GM23338 (cell line): ENCODE data around the gene LCNL1. TPM values are rescaled to one million over a fixed set of nuclear protein-coding genes. Genes with fewer than 3 reads are reported as not detected.

Experiments used
- ATAC-seq: fragments of 200-7000 bp; cut with Tn5 transposase; 3 replicates; pipeline ENCODE4 v1.9.1; 2020
- DNase-seq: peaks from one replicate; pipeline ENCODE4 v3.0.0-alpha.2; 2015; ENCODE audit warnings: low spot score
- H2AFZ ChIP-seq: fragments of 200-600 bp; sonication (generic); 2 replicates; pipeline ENCODE4 v1.8.0; 2016; ENCODE audit warnings: antibody characterized with exemption, mild to moderate bottlenecking, moderate library complexity
- H3F3A ChIP-seq: fragments of 200-600 bp; sonication (generic); replicated peaks from 2 replicates; pipeline ENCODE4 v1.8.0; 2017; ENCODE audit warnings: antibody characterized with exemption, mixed run types, low read depth
- H3K27ac ChIP-seq: fragments of 200-600 bp; sonication (generic); 2 replicates; pipeline ENCODE4 v1.6.1; 2016; ENCODE audit warnings: low read depth
- H3K27me3 ChIP-seq: fragments of 200-600 bp; sonication (generic); 2 replicates; pipeline ENCODE4 v1.8.0; 2016; ENCODE audit warnings: mild to moderate bottlenecking, mixed run types, moderate library complexity; ENCODE audit not compliant: insufficient read depth
- H3K36me3 ChIP-seq: fragments of 200-600 bp; sonication (generic); 2 replicates; pipeline ENCODE4 v1.8.0; 2016; ENCODE audit warnings: mild to moderate bottlenecking; ENCODE audit not compliant: insufficient read depth
- H3K4me1 ChIP-seq: fragments of 200-600 bp; sonication (generic); 2 replicates; pipeline ENCODE4 v1.8.0; 2016; ENCODE audit warnings: mild to moderate bottlenecking, moderate library complexity; ENCODE audit not compliant: insufficient read depth
- H3K4me2 ChIP-seq: fragments of 200-600 bp; sonication (generic); 2 replicates; pipeline ENCODE4 v1.7.1; 2017; ENCODE audit warnings: mixed run types
- H3K4me3 ChIP-seq: fragments of 200-600 bp; sonication (generic); 2 replicates; pipeline ENCODE4 v1.6.1; 2016; ENCODE audit warnings: mixed run types
- H3K79me2 ChIP-seq: fragments of 200-600 bp; sonication (generic); replicated peaks from 2 replicates; pipeline ENCODE4 v1.8.0; 2017; ENCODE audit warnings: mild to moderate bottlenecking; ENCODE audit not compliant: insufficient read depth
- H3K9me2 ChIP-seq: fragments of 200-600 bp; sonication (generic); 2 replicates; pipeline ENCODE4 v1.8.0; 2017; ENCODE audit not compliant: insufficient read depth
- H4K20me1 ChIP-seq: fragments of 200-600 bp; sonication (generic); replicated peaks from 2 replicates; pipeline ENCODE4 v1.8.0; 2017; ENCODE audit warnings: mild to moderate bottlenecking; ENCODE audit not compliant: insufficient read depth
- H3K27ac Mint-ChIP-seq: 2 replicates; pipeline ENCODE4 v1.8.0; 2020; ENCODE audit warnings: inconsistent platforms, mild to moderate bottlenecking, moderate library complexity, mixed read lengths
- H3K27me3 Mint-ChIP-seq: 3 replicates; pipeline ENCODE4 v1.8.0; 2022; ENCODE audit warnings: low read depth, mild to moderate bottlenecking, moderate library complexity, mixed read lengths, inconsistent platforms; ENCODE audit not compliant: insufficient read depth, poor library complexity
- H3K36me3 Mint-ChIP-seq: 3 replicates; pipeline ENCODE4 v1.8.0; 2021; ENCODE audit warnings: low read depth, mild to moderate bottlenecking, inconsistent platforms, moderate library complexity, mixed read lengths
- H3K4me1 Mint-ChIP-seq: 3 replicates; pipeline ENCODE4 v1.8.0; 2020; ENCODE audit warnings: mild to moderate bottlenecking, inconsistent platforms, mixed read lengths
- H3K4me3 Mint-ChIP-seq: 3 replicates; pipeline ENCODE4 v1.8.0; 2021; ENCODE audit warnings: moderate library complexity, mild to moderate bottlenecking, inconsistent platforms, mixed read lengths
- H3K9me3 Mint-ChIP-seq: 3 replicates; pipeline ENCODE4 v1.8.0; 2020; ENCODE audit warnings: moderate library complexity, mild to moderate bottlenecking, inconsistent platforms, mixed read lengths
- CREB1 ChIP-seq: fragments of 250-450 bp; sonication (Bioruptor Pico); IDR thresholded peaks from 2 replicates; pipeline ENCODE4 v1.5.0; 2020; ENCODE audit warnings: low read depth, mild to moderate bottlenecking, moderate library complexity
- EZH2 ChIP-seq: fragments of 200-600 bp; sonication (generic); IDR thresholded peaks from one replicate; pipeline ENCODE4 v1.8.0; 2017; ENCODE audit warnings: antibody characterized with exemption, mild to moderate bottlenecking, low read depth; ENCODE audit not compliant: unreplicated experiment
- EZH2phosphoT487 ChIP-seq: fragments of 200-600 bp; sonication (generic); IDR thresholded peaks from one replicate; pipeline ENCODE4 v1.8.1; 2018; ENCODE audit warnings: antibody characterized with exemption; ENCODE audit not compliant: unreplicated experiment
- JUNB ChIP-seq: IDR thresholded peaks from one replicate; pipeline ENCODE4 v1.6.1; 2016; ENCODE audit warnings: antibody characterized with exemption; ENCODE audit not compliant: unreplicated experiment
- NANOG ChIP-seq: IDR thresholded peaks from 2 replicates; pipeline ENCODE4 v1.6.1; 2016; ENCODE audit warnings: antibody characterized with exemption, borderline replicate concordance
- POLR2AphosphoS5 ChIP-seq: IDR thresholded peaks from 2 replicates; pipeline ENCODE4 v1.6.1; 2016; ENCODE audit warnings: antibody characterized with exemption, low read depth
- STAT1 ChIP-seq: IDR thresholded peaks from one replicate; pipeline ENCODE4 v1.6.1; 2016; ENCODE audit warnings: antibody characterized with exemption; ENCODE audit not compliant: unreplicated experiment
- ZNF114 ChIP-seq: fragments of 250-450 bp; sonication (Bioruptor Pico); IDR thresholded peaks from 2 replicates; pipeline ENCODE4 v1.5.0; 2020; ENCODE audit warnings: mild to moderate bottlenecking, moderate library complexity
- ZNF331 ChIP-seq: fragments of 250-450 bp; sonication (Bioruptor Pico); IDR thresholded peaks from 2 replicates; pipeline ENCODE4 v1.5.0; 2020; ENCODE audit warnings: low read depth, mild to moderate bottlenecking, moderate library complexity
- polyA plus RNA-seq: library from polyadenylated mRNA; unstranded; fragments of >200 nt; fragmentation: Nextera tagmentation; extraction: Ambion mirVana; gene quantifications from 2 replicates; pipeline ENCODE4 v1.2.1, GENCODE V29; 2016
- total RNA-seq: library from RNA; depleted of rRNA; stranded (reverse); fragments of >200 nt; shearing (Covaris generic); gene quantifications from 2 replicates; pipeline ENCODE4 v1.2.3, GENCODE V29; 2014
- TF ChIP-seq, protein P1 (sequence below), 2 experiments: fragments of 200-600 bp in 1 of 2; sonication (generic) in 1 of 2; conservative IDR thresholded peaks; 2 replicates each; pipeline versions ENCODE4 v1.5.1 to v1.6.1; 2016 to 2017; ENCODE audit warnings: antibody characterized with exemption in 2 of 2, low read depth in 2 of 2, mild to moderate bottlenecking in 2 of 2, moderate library complexity in 1 of 2
- TF ChIP-seq, protein P2 (sequence below): fragments of 250-450 bp; sonication (Bioruptor Pico); IDR thresholded peaks from 2 replicates; pipeline ENCODE4 v1.5.0; 2020; ENCODE audit warnings: mild to moderate bottlenecking, moderate library complexity
- TF ChIP-seq, protein P3 (sequence below): IDR thresholded peaks from one replicate; pipeline ENCODE4 v1.6.1; 2018; ENCODE audit warnings: antibody characterized with exemption; ENCODE audit not compliant: unreplicated experiment
- TF ChIP-seq, protein P4 (sequence below): IDR thresholded peaks from 2 replicates; pipeline ENCODE4 v1.6.1; 2016; ENCODE audit warnings: antibody characterized with exemption

The LCNL1 gene
- total and polyA plus RNA-seq, 2 experiments from 2014 or later = 0.11 TPM; not detected in 1

DNA sequence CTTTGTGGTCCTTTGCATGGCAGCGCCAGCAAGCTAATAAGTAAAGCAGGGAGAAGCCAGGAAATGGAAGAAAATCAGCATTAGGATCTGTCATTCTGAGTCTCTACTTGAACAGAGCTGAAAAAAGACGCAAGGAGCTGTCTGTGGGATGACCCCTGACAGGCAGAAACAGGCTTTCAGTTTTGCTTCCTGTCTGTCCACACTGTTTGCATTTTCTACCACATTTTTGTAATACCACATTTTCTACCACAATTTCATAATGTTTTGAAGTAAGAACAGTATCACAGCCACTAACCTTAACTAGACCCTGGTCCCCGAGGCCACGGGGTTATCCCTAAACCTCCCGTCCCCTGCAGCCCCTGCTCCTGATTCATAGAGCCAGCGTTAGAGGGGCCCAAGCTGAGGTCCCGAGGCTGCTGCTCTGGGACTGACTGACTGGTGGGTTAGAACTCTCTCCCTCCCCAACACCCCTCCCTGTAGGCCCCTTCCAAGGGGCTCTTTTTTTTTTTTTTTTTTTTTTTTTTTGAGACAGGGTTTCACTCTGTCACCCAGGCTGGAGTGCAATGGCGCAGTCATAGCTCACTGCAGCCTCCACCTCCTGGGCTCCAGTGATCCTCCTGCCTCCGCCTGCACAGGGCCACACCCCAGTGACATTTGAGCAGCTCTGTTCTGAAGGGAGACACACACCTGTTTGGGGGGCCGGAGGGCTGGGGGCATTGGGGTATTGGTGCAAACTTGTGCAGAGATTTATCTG is 17.6 kb downstream of the LCNL1 start:
- Mint-ChIP-seq H3K4me1 (peaks cover 3% of the 10 kb centered on the region), H3K27me3 (peaks cover 10% of the 10 kb centered on the region), H3K4me3 (no peak overlapping the region), H3K9me3 (peaks cover 11% of the 10 kb centered on the region), H3K36me3 (peaks cover 6% of the 10 kb centered on the region; the same call in 2 of the 3 replicates), H3K27ac (no peak overlapping the region)
- TF ChIP-seq, protein P1, sequence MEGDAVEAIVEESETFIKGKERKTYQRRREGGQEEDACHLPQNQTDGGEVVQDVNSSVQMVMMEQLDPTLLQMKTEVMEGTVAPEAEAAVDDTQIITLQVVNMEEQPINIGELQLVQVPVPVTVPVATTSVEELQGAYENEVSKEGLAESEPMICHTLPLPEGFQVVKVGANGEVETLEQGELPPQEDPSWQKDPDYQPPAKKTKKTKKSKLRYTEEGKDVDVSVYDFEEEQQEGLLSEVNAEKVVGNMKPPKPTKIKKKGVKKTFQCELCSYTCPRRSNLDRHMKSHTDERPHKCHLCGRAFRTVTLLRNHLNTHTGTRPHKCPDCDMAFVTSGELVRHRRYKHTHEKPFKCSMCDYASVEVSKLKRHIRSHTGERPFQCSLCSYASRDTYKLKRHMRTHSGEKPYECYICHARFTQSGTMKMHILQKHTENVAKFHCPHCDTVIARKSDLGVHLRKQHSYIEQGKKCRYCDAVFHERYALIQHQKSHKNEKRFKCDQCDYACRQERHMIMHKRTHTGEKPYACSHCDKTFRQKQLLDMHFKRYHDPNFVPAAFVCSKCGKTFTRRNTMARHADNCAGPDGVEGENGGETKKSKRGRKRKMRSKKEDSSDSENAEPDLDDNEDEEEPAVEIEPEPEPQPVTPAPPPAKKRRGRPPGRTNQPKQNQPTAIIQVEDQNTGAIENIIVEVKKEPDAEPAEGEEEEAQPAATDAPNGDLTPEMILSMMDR (conservative IDR thresholded peaks at IDR 0.05; ENCODE audit: low read depth in 2 of 2) = no peak
- no peak for TF ChIP-seq ZNF114 (CRISPR knock-in tag)
- TF ChIP-seq, protein P2, sequence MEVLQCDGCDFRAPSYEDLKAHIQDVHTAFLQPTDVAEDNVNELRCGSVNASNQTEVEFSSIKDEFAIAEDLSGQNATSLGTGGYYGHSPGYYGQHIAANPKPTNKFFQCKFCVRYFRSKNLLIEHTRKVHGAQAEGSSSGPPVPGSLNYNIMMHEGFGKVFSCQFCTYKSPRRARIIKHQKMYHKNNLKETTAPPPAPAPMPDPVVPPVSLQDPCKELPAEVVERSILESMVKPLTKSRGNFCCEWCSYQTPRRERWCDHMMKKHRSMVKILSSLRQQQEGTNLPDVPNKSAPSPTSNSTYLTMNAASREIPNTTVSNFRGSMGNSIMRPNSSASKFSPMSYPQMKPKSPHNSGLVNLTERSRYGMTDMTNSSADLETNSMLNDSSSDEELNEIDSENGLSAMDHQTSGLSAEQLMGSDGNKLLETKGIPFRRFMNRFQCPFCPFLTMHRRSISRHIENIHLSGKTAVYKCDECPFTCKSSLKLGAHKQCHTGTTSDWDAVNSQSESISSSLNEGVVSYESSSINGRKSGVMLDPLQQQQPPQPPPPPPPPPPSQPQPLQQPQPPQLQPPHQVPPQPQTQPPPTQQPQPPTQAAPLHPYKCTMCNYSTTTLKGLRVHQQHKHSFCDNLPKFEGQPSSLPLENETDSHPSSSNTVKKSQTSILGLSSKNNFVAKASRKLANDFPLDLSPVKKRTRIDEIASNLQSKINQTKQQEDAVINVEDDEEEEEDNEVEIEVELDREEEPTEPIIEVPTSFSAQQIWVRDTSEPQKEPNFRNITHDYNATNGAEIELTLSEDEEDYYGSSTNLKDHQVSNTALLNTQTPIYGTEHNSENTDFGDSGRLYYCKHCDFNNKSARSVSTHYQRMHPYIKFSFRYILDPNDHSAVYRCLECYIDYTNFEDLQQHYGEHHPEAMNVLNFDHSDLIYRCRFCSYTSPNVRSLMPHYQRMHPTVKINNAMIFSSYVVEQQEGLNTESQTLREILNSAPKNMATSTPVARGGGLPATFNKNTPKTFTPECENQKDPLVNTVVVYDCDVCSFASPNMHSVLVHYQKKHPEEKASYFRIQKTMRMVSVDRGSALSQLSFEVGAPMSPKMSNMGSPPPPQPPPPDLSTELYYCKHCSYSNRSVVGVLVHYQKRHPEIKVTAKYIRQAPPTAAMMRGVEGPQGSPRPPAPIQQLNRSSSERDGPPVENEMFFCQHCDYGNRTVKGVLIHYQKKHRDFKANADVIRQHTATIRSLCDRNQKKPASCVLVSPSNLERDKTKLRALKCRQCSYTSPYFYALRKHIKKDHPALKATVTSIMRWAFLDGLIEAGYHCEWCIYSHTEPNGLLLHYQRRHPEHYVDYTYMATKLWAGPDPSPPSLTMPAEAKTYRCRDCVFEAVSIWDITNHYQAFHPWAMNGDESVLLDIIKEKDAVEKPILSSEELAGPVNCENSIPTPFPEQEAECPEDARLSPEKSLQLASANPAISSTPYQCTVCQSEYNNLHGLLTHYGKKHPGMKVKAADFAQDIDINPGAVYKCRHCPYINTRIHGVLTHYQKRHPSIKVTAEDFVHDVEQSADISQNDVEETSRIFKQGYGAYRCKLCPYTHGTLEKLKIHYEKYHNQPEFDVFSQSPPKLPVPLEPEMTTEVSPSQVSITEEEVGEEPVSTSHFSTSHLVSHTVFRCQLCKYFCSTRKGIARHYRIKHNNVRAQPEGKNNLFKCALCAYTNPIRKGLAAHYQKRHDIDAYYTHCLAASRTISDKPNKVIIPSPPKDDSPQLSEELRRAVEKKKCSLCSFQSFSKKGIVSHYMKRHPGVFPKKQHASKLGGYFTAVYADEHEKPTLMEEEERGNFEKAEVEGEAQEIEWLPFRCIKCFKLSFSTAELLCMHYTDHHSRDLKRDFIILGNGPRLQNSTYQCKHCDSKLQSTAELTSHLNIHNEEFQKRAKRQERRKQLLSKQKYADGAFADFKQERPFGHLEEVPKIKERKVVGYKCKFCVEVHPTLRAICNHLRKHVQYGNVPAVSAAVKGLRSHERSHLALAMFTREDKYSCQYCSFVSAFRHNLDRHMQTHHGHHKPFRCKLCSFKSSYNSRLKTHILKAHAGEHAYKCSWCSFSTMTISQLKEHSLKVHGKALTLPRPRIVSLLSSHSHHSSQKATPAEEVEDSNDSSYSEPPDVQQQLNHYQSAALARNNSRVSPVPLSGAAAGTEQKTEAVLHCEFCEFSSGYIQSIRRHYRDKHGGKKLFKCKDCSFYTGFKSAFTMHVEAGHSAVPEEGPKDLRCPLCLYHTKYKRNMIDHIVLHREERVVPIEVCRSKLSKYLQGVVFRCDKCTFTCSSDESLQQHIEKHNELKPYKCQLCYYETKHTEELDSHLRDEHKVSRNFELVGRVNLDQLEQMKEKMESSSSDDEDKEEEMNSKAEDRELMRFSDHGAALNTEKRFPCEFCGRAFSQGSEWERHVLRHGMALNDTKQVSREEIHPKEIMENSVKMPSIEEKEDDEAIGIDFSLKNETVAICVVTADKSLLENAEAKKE (CRISPR knock-in tag) = no peak
- no peak for TF ChIP-seq NANOG
- TF ChIP-seq CREB1 (CRISPR knock-in tag) = no peak
- no peak for TF ChIP-seq STAT1
- no peak for TF ChIP-seq EZH2phosphoT487
- TF ChIP-seq EZH2 = no peak
- no peak for TF ChIP-seq JUNB
- TF ChIP-seq, protein P3, sequence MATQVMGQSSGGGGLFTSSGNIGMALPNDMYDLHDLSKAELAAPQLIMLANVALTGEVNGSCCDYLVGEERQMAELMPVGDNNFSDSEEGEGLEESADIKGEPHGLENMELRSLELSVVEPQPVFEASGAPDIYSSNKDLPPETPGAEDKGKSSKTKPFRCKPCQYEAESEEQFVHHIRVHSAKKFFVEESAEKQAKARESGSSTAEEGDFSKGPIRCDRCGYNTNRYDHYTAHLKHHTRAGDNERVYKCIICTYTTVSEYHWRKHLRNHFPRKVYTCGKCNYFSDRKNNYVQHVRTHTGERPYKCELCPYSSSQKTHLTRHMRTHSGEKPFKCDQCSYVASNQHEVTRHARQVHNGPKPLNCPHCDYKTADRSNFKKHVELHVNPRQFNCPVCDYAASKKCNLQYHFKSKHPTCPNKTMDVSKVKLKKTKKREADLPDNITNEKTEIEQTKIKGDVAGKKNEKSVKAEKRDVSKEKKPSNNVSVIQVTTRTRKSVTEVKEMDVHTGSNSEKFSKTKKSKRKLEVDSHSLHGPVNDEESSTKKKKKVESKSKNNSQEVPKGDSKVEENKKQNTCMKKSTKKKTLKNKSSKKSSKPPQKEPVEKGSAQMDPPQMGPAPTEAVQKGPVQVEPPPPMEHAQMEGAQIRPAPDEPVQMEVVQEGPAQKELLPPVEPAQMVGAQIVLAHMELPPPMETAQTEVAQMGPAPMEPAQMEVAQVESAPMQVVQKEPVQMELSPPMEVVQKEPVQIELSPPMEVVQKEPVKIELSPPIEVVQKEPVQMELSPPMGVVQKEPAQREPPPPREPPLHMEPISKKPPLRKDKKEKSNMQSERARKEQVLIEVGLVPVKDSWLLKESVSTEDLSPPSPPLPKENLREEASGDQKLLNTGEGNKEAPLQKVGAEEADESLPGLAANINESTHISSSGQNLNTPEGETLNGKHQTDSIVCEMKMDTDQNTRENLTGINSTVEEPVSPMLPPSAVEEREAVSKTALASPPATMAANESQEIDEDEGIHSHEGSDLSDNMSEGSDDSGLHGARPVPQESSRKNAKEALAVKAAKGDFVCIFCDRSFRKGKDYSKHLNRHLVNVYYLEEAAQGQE = no peak
- TF ChIP-seq POLR2AphosphoS5 = no peak
- TF ChIP-seq ZNF331 (CRISPR knock-in tag) = no peak
- TF ChIP-seq, protein P4, sequence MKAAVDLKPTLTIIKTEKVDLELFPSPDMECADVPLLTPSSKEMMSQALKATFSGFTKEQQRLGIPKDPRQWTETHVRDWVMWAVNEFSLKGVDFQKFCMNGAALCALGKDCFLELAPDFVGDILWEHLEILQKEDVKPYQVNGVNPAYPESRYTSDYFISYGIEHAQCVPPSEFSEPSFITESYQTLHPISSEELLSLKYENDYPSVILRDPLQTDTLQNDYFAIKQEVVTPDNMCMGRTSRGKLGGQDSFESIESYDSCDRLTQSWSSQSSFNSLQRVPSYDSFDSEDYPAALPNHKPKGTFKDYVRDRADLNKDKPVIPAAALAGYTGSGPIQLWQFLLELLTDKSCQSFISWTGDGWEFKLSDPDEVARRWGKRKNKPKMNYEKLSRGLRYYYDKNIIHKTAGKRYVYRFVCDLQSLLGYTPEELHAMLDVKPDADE = no peak
- Histone ChIP-seq H3K36me3 (no peaks in the 10 kb centered on the region), H3K4me2 (no peak overlapping the region), H3F3A (no peaks in the 10 kb centered on the region), H2AFZ (no peak overlapping the region), H3K4me1 (peaks cover 6% of the 10 kb centered on the region; the same call in 1 of the 2 replicates), H3K27ac (no peak overlapping the region), H3K27me3 (peaks cover 26% of the 10 kb centered on the region), H4K20me1 (no peaks in the 10 kb centered on the region), H3K9me2 (no peaks in the 10 kb centered on the region), H3K79me2 (no peaks in the 10 kb centered on the region), H3K4me3 (no peak overlapping the region)
- no peak for ATAC-seq
- no peak for DNase-seq
